Cardiac fibroblast (primary cell): ENCODE measurements around the gene TMEM11.

Experiments used
- DNase-seq, 2 donors: peaks; one replicate each; pipeline versions ENCODE4 v3.0.0 to v3.0.0-alpha.2; 2010; ENCODE audit warnings: low read depth in 2 of 2
- H3K4me3 ChIP-seq, 2 donors: replicated peaks in 1 of 2; 1 replicate in 1 of 2; 2 replicates in 1 of 2; pipeline ENCODE4 v1.5.1; 2011; ENCODE audit warnings: low read depth in 2 of 2, low read length in 2 of 2, mild to moderate bottlenecking in 2 of 2, moderate library complexity in 1 of 2
- CTCF ChIP-seq: IDR thresholded peaks from one replicate; pipeline ENCODE4 v1.5.1; 2011; ENCODE audit warnings: low read depth, mild to moderate bottlenecking, low read length, inconsistent platforms

Gene TMEM11

DNA sequence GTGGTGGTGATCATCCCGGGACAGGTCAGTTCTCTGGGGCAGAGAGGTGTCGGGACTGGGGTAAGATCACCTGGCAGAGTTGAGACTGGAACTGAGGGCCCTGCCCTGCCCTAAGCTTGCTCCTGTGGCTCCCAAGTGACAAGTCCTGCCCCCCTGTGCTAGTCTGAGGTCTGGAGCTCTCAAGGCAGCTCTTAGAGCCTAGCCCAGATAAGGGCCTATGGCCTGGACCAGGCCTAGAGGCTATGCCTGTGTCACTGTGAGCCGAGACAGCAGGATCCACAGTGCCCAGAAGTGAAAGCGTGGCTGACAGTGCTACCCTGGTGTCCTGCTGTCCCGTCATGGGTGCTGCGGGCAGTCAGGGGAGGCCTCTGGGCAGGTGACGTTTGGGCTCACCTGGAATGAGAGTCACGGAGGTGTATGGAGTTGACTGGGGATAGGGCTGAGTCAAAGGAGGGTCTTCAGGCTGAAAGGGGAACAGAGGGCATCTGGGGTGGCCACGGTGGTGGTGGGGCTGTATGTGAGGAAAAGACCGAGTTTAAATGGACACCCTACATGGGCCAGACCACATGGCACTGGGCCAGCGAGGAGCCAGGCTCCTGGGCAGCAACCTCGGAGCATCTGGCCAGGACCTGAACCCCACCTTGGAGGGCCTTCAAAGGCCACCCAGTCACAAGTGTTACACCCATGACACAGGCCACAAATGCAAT is 33.7 kb upstream of the TMEM11 start:
- TF ChIP-seq CTCF: no peak
- H3K4me3 ChIP-seq: no peak overlapping the region
- DNase-seq: no peak

DNA sequence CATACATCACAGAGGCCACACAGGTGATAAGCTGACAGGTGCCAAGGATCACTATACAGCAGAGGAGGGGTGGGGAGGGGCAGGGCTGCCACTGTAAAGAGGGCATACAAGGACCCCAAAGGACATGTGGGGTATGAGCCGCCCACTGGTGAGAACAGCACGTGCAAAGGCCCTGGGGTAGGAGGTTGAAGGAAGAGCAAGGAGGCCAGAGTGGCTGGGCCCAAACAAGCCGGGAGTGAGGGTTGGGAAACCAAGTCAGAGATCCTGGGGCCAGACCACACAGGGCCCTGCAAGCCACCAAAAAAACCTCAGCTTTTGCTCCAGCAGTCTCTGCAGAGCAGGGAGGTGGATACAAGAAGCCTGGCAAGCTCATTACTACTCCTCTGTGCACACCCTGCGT is 32.7 kb upstream of the TMEM11 start:
- no peak overlapping the region for H3K4me3 ChIP-seq
- DNase-seq: no peak
- no peak for TF ChIP-seq CTCF

- TF ChIP-seq CTCF: no peak
- H3K4me3 ChIP-seq: no peak overlapping the region
- DNase-seq: no peak
Measured at GRCh38 chr17:21245639-21246084, 31.7 kb upstream of the TMEM11 start.

- DNase-seq: no peak
Measured at GRCh38 chr17:21243516-21244303, 29.7 kb upstream of the TMEM11 start.

GRCh38 chr17:21242780-21243515 is 29.0 kb upstream of the TMEM11 start:
- no peak for DNase-seq
- no peak overlapping the region for H3K4me3 ChIP-seq
- no peak for TF ChIP-seq CTCF

More at GRCh38 chr17:21243516-21244303, 29.7 kb upstream of the TMEM11 start:
- no peak for TF ChIP-seq CTCF
- H3K4me3 ChIP-seq: no peak overlapping the region

- TF ChIP-seq CTCF: no peak
- no peak overlapping the region for H3K4me3 ChIP-seq
- DNase-seq: peak in 1 of 2 donors; percentile 13
Measured at GRCh38 chr17:21242026-21242697, 28.2 kb upstream of the TMEM11 start.
